ENCODE data around the gene SOCS1.

Gene SOCS1

DNA sequence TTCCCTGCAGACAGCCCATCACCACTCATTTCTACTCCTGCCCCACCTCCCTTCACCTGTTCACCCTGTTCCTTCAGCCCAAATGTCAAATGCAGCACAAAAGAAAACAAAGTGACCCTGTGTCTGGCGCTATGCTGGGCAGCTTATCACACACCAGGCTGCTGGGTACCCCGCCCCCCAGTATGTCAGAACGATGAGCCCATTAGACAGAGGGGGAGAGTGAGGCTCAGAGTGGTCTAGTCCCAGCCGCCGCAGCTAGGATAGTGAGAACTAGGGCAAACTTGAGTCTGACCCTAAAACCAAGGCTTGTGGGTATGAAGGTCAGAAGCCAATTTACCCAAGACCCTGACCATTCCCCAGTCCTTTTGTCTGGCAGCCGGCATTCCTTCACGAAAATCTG lies 9.1 kb upstream of the SOCS1 start:
- Histone ChIP-seq H3K36me3 (ENCODE audit: insufficient read depth, low read length) (no peaks in the 10 kb centered on the region), H3K4me3 (ENCODE audit: low read length, poor library complexity, severe bottlenecking) (no peak overlapping the region), H3K4me2 (ENCODE audit: low read depth, low read length, poor library complexity, severe bottlenecking) (no peak overlapping the region), H3F3A (ENCODE audit: low read depth) (no peaks in the 10 kb centered on the region), H4K20me1 (ENCODE audit: insufficient read depth, low read length, poor library complexity, severe bottlenecking) (no peaks in the 10 kb centered on the region), H3K9me3 (ENCODE audit: insufficient read depth, low read depth, low read length) (no peaks in the 10 kb centered on the region), H3K27me3 (ENCODE audit: insufficient read depth, low read length, poor library complexity, severe bottlenecking) (no peaks in the 10 kb centered on the region), H3K79me2 (ENCODE audit: insufficient read depth, low read length) (no peaks in the 10 kb centered on the region), H2AFZ (ENCODE audit: low read length) (no peak overlapping the region), H3K9ac (ENCODE audit: low read depth, low read length, poor library complexity, severe bottlenecking) (no peak overlapping the region), H3K9me2 (replicated peaks; ENCODE audit: low read depth, low read length) (no peaks in the 10 kb centered on the region), H3K4me1 (ENCODE audit: insufficient read depth, low read length, poor library complexity, severe bottlenecking) (no peaks in the 10 kb centered on the region)
- TF ChIP-seq EZH2phosphoT487 (IDR thresholded peaks at IDR 0.05; ENCODE audit: borderline replicate concordance) (no peak), CTCF (conservative IDR thresholded peaks at IDR 0.05; ENCODE audit: low read length) (no peak)

DNA sequence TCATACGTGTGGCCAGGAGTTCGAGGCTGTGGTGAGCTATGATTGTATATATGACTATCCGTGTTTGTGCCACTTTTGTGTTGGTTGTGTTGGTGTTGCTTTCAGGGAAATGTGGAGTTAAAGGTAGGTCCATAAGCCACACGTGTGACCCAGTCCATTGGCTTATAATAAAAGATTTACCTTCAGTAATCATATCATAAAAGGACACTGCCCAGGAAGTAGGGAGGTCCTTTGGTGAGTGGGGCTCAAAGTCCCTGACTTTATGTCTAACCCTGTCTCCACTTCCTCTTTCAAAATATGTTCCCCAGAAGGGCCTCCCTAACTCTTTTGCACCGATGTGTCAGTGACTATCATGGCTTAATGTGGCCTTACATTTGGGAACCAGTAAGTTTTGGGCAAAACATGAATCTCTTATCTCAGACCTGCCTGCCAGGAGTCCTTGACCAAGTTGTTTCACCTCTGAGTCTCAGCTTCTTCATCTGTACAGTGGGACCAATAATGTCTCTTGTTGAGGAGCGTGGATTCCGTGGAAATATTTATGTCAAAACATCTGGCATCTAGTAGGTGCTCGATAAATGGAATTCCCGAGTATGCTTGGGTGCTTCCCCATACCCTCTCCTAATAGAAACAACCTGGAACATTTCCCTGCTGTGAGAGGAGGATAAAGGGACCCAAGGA lies 8.3 kb upstream of the SOCS1 start:
- H2AFZ ChIP-seq (ENCODE audit: low read length): no peak overlapping the region
- H3K9me3 ChIP-seq (ENCODE audit: insufficient read depth, low read depth, low read length): no peaks in the 10 kb centered on the region
- no peak for TF ChIP-seq EZH2phosphoT487 (IDR thresholded peaks at IDR 0.05; ENCODE audit: borderline replicate concordance)
- TF ChIP-seq CTCF (conservative IDR thresholded peaks at IDR 0.05; ENCODE audit: low read length): no peak
- H3F3A ChIP-seq (ENCODE audit: low read depth): no peaks in the 10 kb centered on the region
- no peak overlapping the region for H3K9ac ChIP-seq (ENCODE audit: low read depth, low read length, poor library complexity, severe bottlenecking)
- no peak overlapping the region for H3K4me3 ChIP-seq (ENCODE audit: low read length, poor library complexity, severe bottlenecking)
- H3K36me3 ChIP-seq (ENCODE audit: insufficient read depth, low read length): no peaks in the 10 kb centered on the region
- no peaks in the 10 kb centered on the region for H3K27me3 ChIP-seq (ENCODE audit: insufficient read depth, low read length, poor library complexity, severe bottlenecking)
- no peak overlapping the region for H3K4me2 ChIP-seq (ENCODE audit: low read depth, low read length, poor library complexity, severe bottlenecking)
- no peaks in the 10 kb centered on the region for H3K9me2 ChIP-seq (replicated peaks; ENCODE audit: low read depth, low read length)
- no peaks in the 10 kb centered on the region for H3K79me2 ChIP-seq (ENCODE audit: insufficient read depth, low read length)
- H3K4me1 ChIP-seq (ENCODE audit: insufficient read depth, low read length, poor library complexity, severe bottlenecking): no peaks in the 10 kb centered on the region
- H4K20me1 ChIP-seq (ENCODE audit: insufficient read depth, low read length, poor library complexity, severe bottlenecking): no peaks in the 10 kb centered on the region

DNA sequence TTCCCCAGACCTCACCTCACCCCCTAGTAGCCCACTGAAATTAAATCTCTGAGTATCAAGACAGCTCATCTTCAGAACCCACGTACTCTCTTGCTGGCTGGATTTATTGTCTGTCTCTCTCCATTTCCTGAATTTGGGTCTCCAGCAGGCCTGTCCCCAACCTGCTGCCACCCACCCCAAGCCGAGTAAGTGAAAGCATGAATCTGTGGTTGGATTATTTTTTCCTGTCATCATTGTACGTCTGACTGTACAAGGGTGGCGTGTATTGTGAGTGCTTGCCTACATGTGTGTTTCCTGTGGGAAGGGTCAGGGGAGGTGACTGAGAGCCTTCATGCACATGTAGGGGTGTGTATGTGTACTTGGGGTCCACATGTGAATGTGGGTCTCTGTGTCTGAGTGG lies 7.7 kb upstream of the SOCS1 start:
- Histone ChIP-seq H3K9me3 (ENCODE audit: insufficient read depth, low read depth, low read length) (no peaks in the 10 kb centered on the region), H3K36me3 (ENCODE audit: insufficient read depth, low read length) (no peaks in the 10 kb centered on the region), H4K20me1 (ENCODE audit: insufficient read depth, low read length, poor library complexity, severe bottlenecking) (no peaks in the 10 kb centered on the region), H3K4me1 (ENCODE audit: insufficient read depth, low read length, poor library complexity, severe bottlenecking) (no peaks in the 10 kb centered on the region), H3K4me3 (ENCODE audit: low read length, poor library complexity, severe bottlenecking) (no peak overlapping the region), H3F3A (ENCODE audit: low read depth) (no peaks in the 10 kb centered on the region), H3K9me2 (replicated peaks; ENCODE audit: low read depth, low read length) (no peaks in the 10 kb centered on the region), H3K27me3 (ENCODE audit: insufficient read depth, low read length, poor library complexity, severe bottlenecking) (no peaks in the 10 kb centered on the region), H3K4me2 (ENCODE audit: low read depth, low read length, poor library complexity, severe bottlenecking) (peak overlapping the region; percentile 27), H2AFZ (ENCODE audit: low read length) (no peak overlapping the region), H3K79me2 (ENCODE audit: insufficient read depth, low read length) (no peaks in the 10 kb centered on the region), H3K9ac (ENCODE audit: low read depth, low read length, poor library complexity, severe bottlenecking) (no peak overlapping the region)
- no peak for TF ChIP-seq EZH2phosphoT487 (IDR thresholded peaks at IDR 0.05; ENCODE audit: borderline replicate concordance)
- TF ChIP-seq CTCF (conservative IDR thresholded peaks at IDR 0.05; ENCODE audit: low read length): no peak

Measured in Loucy (cell line).